GM21737 (cell line): ENCODE measurements around the gene SAXO1.
"Not testable (repeated sequence)": the region's sequence is repeated elsewhere in the genome, so short reads cannot be mapped to it uniquely, and the experiment has no call there.

Experiments
- ATAC-seq: cut with Tn5 transposase; IDR thresholded peaks from one replicate; pipeline ENCODE4 v1.9.1; 2021; ENCODE audit warnings: mild to moderate bottlenecking, moderate library complexity; ENCODE audit not compliant: unreplicated experiment

SAXO1 gene

DNA sequence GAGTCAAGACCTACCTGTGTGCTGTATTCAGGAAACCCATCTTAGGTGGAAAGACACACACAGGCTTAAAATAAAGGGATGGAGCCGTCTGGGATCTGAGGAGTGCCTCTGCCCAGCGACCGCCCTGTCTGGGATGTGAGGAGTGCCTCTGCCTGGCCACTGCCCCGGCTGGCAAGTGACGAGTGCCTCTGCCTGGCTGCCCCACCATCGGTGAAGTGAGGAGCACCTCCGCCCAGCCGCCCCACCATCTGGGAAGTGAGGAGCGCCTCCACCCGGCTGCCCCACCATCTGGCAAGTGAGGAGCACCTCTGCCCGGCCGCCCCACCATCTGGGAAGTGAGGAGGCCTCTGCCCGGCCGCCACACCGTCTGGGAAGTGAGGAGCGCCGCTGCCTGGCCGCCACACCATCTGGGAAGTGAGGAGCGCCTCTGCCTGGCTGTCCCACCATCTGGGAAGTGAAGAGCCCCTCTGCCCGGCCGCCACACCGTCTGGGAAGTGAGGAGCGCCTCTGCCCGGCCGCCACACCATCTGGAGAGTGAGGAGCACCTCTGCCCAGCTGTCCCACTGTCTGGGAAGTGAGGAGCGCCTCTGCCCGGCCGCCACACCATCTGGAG is 33.7 kb downstream of the SAXO1 start:
- ATAC-seq: no peak

DNA sequence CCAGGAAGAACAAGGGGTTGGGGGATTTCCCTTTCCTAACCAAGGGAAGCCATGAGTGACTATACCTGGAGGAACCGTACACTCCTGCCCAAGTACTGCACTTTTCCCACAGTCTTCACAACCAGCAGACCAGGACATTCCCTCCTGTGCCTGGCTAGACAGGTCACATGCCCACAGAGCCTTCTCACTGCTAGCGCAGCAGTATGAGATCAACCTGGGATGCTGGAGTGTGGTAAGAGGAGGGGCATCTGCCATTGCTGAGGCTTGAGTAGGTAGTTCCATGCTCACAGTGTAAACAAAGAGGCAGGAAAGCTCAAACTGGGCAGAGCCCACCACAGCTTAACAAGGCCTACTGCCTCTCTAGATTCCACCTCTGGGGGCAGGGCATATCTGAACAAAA is 35.9 kb downstream of the SAXO1 start:
- no peak for ATAC-seq

DNA sequence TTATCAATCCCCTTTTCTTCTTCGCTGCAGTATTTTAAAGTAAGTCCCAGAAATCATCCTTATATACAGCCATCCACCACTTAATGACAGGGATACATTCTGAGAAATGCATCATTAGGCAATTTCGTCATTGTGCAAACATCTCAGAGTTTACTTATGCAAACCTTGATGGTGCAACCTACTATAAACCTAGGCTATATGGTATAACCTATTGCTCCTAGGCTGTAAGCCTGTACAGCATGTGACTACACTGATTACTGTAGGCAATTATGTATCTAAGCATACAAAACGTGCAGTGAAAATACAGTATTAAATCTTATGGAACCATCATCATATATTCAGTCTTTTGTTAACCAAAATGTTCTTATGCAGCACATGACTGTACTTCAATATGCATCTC is 36.8 kb downstream of the SAXO1 start:
- no peak for ATAC-seq

DNA sequence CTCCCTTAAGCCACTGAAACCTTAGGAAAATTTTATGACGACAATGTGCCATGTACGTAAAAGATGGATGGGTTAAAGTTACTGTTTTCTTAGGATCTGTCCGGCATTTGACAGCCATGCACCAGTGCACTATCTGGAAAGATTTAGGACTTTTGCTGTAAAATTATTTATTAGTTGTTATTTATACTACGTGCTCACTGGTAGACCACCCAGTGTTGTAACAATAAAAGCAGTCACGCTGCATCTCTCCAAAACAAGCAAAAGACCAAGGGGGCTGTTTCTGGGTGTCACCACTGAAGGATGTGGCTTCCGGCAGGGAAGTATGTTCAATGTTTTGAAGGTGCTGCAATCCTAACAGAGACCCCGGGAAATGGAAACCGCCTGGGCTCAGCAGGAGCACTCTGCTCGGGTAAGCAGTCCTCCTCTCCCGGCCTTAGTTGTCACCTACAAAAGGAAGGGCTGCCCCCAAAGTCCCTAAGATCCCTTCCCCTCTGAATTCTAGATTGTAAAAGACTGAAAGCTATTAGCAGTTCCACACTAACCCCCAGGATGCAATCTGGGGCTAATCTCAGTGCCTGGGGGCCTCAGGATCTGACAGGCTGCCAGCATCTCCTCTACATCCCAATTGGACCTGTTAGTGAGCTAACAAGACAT is 38.6 kb downstream of the SAXO1 start:
- no peak for ATAC-seq

DNA sequence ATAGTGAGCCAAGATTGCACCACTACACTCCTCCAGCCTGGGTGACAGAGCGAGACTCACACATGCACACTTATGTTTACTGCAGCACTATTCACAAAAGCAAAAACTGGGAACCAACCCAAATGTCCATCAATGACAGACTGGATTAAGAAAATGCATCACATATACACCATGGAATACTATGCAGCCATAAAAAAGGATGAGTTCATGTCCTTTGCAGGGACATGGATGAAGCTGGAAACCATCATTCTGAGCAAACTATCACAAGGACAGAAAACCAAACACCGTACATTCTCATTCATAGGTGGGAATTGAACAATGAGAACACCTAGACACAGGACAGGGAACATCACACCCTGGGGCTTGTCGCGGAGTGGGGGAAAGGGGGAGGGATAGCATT is 41.8 kb downstream of the SAXO1 start:
- not testable (repeated sequence) for ATAC-seq

DNA sequence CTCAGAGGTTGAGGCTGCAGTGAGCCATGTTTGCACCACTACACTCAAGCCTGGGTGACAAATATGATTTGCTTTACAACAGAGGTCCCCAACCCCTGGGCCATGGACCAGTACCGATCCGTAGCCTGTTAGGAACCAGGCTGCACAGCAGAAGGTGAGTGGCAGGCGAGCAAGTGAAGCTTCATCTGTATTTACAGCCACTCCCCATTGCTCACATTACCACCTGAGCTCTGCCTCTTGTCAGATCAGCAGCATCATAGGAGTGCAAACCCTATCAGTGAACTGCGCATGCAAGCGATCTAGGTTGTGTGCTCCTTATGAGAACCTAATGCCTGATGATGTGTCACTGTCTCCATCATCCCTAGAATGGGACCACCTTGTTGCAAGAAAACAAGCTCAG is 42.5 kb downstream of the SAXO1 start:
- no peak for ATAC-seq

DNA sequence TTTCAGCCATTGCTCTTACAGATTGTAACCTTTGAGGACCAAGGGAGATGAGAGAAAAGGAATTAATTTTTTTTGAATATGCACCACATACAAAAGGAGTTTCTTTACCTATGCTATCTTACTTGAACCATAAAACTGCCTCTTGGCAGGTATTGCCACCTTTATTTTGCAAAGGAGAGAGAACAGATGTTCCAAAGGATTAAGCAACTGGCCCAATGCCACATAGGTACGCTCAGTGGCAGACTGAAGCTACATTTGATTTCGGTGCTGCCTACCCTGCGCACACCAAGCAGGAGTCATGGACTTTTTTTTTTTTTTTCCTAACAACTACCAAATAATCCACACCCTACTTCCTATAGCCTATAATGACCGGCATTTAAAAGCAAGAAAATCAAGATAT is 43.1 kb downstream of the SAXO1 start:
- no peak for ATAC-seq

DNA sequence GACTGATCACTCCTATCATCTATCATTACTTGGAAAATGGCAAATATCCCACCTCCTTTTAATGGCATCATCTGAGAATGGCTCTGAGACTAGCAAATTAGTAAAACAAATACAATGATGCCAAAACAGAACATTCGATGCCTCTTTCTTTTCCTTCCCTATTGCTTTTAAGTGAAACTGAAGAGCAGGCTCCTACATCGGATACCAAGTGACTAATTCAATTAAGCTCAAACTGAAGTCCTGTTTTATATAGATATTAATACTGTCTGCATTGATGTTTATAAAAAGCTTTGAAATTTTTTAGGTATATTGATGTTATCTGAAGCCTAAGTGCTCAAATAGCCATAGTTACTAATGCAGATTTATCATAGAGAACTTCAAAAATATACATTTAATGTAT is 43.9 kb downstream of the SAXO1 start:
- ATAC-seq: no peak

DNA sequence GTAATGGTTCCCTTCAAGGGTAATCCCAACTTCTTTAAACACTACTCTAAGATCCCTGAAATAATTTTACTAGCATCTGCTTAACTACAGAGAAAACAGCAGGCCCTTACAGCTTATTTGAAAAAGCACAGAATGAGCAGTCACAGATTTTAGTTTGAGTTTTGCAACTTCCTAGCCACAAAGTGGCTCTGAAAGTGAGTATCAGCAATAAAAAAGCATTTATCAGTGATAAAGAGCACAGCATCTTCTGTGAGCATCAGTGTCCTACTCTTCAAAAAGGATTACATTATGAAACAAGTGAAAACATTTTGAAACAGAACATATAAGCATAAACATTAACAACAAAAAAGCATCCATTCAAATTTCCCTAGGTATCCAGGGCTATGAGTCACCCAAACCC is 45.0 kb downstream of the SAXO1 start:
- ATAC-seq: no peak

DNA sequence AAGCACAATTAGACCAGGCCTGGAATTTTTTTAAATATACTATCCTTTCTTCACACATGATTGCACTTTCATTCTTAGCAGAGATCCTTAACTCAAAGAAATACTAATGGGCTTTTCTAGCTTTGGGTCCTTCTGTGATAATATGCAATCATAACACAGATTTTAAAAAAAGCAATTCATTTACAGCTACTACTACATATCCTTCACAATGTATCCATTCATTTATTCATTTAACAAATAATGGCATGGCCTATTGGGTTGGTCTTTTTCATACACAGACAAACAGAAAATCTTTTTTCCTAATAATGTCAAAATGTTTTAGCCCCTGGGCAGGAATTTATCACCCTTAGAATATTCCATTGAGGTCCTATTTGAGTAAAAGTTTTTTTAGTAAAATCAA is 47.0 kb downstream of the SAXO1 start:
- no peak for ATAC-seq

DNA sequence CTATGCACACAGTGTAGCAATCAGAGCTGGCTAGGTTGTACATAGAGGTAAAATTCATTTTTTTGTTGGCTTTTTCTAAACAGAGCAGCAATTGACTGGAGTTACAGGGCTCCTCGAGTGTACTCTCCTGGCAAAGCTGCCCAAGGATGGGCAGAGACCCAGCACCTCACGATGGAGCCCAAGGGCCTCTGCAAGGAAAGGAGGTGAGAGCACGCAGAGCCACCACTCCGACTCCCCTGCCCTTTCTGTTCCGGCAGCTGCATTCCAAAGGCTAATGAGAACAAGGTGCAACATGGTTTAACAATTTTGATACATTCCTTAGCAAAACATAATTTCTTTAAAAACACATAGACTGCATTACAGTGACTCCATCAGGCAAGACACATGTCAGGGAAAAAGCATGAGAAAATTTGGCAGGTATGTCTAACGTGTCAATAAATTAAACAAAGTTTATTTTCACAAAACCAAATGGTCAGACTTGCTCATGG is 47.5 kb downstream of the SAXO1 start:
- ATAC-seq: no peak

DNA sequence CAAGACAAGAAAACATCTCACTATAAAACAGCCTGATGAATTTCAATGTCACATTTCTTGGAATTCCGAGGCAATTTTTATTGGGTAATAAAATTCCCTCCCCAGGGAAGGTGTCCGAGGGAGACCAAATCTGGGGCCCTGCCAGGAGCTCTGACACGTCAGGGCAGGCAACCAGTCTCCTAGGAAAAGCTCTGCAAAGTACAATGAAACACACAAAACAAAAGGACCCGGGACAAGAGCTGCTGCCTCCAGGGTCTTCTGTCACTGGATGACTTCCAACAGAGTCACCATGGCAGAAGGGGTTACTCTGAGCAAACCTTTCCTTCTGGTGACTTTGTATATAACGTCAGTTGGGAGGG is 50.8 kb downstream of the SAXO1 start:
- no peak for ATAC-seq

DNA sequence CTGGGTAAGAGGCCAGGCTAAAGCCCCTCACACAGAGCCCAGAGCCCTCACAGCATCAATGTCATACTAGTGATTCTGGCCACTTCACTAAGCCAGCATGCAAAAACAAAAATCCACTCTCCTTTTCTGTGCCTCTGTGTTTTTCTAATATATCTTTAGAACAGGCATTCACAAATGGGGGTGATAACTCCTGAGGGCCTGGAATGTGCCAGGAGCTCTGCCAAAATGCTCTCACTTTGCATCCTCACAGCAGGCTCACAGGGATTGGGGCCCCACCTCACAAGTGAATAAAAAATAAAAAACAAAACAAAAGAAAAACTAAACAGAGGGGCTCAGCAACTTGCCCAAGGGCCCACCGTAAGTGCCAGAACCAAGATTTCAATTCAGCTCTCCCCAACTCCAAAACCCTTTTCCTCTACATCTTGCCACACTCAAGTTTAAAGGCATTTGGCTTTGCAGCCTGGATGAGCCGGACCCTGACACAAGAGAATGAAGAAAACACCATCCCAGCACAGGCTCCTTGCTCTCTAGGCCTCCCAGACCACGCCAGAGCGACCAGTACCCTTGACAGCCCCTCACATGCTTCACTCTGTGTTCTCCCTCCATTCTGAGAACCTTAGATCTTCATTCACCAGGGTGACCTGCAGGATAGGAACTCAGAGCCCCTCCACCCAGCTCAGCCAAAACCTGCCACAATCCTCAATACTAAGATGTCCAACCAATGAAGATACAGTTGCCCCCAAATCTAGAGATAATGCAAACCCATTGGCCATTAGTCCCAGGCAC is 51.3 kb downstream of the SAXO1 start:
- ATAC-seq: no peak

DNA sequence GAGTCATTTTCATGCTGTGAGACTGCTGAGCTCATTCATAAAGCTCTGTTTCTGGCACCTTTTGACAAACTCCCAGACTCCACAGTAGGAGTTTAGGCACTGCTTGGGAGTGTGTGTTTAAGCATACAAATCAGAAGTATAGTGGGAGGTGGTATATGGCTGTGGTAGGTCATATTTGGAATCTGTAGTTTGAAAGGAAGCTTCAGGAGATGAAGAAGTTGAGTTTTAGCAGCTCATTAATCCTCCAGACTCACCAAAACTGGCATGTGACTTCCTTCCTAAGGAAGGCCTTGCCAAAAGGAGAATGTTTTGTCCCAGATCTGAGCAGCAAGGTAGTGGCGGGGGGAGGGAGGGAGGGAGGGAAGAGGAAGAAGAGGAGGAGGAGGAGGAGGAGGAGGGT is 52.8 kb downstream of the SAXO1 start:
- no peak for ATAC-seq

DNA sequence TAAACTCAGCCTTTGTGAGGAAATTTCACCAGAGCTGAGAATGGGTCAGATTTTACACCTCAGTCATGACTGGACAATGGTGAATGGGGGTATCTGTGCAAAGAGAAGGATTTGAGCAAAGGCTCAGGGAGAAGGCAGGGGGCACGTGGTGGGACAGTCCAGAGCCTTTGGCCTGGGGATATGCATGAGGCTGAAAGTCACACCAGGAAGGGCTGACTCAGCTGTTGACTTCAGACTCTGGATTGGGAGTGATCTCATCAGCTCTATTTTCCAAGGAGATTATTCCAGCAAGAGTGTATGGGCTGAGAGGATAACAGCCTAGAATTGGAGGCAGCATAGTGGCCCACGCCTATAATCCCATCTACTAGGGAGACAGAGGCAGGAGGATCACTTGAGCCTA is 53.6 kb downstream of the SAXO1 start:
- ATAC-seq: no peak

DNA sequence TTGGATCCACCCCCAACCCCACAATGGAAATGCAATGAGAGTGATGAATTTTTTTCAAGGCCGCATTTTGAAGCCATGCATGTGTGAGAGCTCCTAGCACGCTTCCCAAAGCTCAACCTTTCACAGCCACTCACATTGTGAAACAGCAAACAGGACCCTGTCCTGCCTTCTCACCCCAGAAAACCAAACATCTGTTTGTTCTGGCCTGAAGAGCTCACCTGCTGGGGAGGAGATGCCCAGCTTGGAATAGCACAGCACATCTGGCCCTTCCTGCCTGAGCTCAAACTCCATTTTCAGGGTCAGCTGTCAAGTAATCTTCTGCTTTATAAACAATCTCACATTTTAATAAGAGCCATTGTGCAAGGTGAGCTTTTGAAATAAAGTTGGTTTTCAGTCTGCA is 54.8 kb downstream of the SAXO1 start:
- ATAC-seq: no peak

DNA sequence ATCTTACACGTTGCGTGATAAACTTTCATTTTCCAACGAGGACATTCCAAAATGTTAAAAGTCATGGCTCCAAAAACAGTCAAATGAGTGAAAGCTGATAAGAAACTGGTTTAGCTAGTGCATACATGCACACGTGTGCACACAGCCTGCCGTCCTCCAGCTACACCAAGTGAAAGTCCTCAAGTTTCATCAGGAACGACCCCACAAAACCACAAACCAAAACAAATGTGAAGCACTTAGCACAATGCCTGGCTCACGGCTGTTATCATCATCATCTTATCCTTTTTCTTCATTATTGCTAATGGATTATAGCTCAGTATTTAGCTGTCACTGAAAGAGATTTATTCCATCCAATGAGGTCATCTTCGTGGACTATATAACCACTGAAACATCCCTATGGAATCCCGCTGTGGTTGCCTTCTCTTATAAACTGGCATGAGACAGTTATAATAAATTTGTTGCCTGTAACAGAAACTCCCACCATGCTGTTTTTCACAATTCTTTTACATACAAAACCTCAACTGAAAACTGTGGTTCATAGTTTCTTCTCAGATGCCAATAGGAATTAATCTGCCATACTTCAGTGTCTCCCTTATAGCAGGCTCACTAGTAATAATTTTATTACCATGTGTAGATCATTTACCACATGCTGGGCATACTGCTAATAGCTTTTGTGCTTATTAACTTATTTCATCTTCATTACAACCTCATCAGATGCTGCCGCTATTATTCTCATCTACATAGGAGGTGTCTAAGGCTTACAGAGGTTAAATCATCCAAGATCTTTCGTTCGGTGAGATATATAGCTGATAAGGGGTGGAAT is 56.1 kb downstream of the SAXO1 start:
- no peak for ATAC-seq

DNA sequence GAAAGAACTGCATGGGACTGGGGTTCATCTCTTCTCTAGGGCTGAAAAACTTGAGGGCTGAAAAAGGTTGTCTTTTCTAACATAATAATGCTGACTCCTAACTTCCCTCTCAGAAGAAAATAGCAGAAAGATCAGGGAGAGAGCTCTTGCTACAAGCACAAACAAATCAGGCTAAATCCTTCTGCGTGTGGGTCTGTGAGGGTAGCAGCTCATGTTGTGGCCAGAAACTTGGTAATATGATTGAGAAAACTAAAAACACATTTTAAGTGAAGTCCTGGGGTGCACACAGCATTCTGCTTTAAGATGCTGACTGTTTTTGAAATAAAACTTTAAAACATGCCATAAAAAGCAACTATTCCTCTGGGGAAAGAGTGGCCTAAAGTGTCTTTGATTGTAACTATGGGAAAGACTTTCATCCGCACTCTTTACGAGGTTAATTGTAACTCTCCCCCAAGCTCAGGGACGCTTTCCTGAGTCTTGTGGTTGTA is 56.7 kb downstream of the SAXO1 start:
- ATAC-seq: no peak

DNA sequence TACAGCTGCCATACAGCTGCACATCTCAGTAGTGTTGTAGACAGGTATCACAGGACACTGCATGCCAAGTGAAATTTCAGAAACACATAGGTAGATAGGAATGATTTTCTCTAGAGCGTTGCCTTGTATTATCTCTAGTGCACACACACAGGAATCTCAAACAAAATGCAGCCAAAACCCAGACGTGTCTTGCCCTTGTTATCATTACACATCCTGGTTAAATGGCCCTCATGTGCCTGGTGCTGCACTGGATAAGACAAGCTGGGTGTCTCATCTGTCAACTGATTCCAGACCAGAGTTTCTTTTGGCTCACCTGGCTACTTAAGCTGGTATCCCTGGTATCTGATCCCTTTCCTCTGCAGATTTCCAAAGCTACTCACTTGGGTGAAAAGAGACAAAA is 59.7 kb downstream of the SAXO1 start:
- no peak for ATAC-seq

DNA sequence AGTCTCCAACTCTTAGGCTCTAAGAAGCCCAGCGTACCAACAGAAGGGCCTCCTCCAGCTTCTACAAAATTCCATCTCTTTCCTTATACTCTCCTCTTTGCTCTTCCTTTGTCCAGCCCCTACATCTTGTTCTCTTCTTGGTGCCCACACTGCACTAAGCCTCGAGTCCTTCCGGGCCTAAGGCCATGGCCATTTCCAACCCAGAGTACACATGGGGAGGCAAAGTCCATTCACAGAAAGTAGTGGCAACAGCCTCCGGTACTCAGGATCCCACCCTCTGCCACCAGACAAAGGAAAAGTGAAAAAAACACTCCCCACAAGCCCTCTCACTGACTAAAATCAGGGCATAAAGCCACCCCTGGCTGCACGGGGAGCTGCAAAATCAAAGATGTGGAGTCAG is 60.3 kb downstream of the SAXO1 start:
- ATAC-seq: no peak

DNA sequence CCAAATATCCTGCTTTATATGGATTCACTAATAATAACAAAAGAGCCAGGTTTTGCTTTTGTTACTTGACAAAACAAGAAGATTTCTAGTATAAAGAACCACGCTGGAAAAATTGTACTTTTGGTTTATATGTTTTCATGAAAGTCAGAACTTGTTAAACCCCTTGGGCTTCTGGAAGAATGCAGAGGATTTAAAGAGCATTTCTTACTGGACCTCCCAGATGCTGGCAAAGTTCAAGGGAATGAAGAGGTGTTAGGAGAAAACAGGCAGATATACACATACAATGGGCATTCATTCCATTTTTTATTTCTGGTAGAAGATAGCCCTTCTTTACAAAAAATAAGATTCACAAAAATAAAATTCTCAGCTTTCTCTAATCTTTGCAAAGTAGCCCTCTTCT is 61.1 kb downstream of the SAXO1 start:
- no peak for ATAC-seq
